ENCODE measurements around the gene GPR149. TPM values are rescaled to one million over a fixed set of nuclear protein-coding genes. Genes with fewer than 3 reads are reported as not detected.

The GPR149 gene
- total and polyA plus RNA-seq, 2 of the 8 experiments (the other 6 are each of a cell fraction or from before 2014, with no cell fraction given) = not detected

GRCh38 chr3:154431043-154431442 lies 1.1 kb upstream of the GPR149 start:
- H4K91ac ChIP-seq (replicated peaks; ENCODE audit: insufficient read length, low read length) = no peak overlapping the region
- peaks cover 0 to 2% of the 10 kb centered on the region in 2 experiments for H4K20me1 ChIP-seq (replicated peaks in 1 of 2; ENCODE audit: control insufficient read depth in 1 of 2, insufficient read depth in 2 of 2, low read length in 2 of 2)
- H2BK120ac ChIP-seq (replicated peaks; ENCODE audit: low read depth, low read length) = no peak overlapping the region
- H2AK5ac ChIP-seq (ENCODE audit: low read depth, low read length) = no peak overlapping the region
- no peak overlapping the region for H2BK5ac ChIP-seq (ENCODE audit: low read depth, low read length)
- H3K27ac ChIP-seq (ENCODE audit: low read depth, low read length) = no peak overlapping the region
- H2BK20ac ChIP-seq (ENCODE audit: low read length) = no peak overlapping the region
- FAIRE-seq = no peak
- no peaks in the 10 kb centered on the region for H3K79me1 ChIP-seq (ENCODE audit: low read depth, low read length)
- no peak overlapping the region for H3K23ac ChIP-seq (ENCODE audit: insufficient read length)
- ChIA-PET POLR2A (ENCODE audit: partially characterized antibody) (no interaction called here), CTCF (ENCODE audit: partially characterized antibody) (no interaction called here)
- 86 to 91% methylated on average over 1 to 2 of the region's 2 CpGs for WGBS, 2 experiments (ENCODE audit: extremely low coverage in 1 of 2, insufficient coverage in 1 of 2, insufficient read length in 1 of 2, insufficient replicate concordance in 2 of 2, low coverage in 1 of 2, low lambda C conversion rate in 2 of 2, missing lambda C conversion rate in 1 of 2)
- H3K23me2 ChIP-seq (ENCODE audit: low read depth, low read length) = peaks cover 16% of the 10 kb centered on the region
- H4K8ac ChIP-seq (ENCODE audit: extremely low read depth, insufficient read depth, low read length) = no peak overlapping the region
- H3K9ac ChIP-seq (replicated peaks in 1 of 4; ENCODE audit: extremely low read depth in 1 of 4, low read depth in 3 of 4, low read length in 3 of 4) = no peak overlapping the region
- DNase-seq (ENCODE audit: low read depth in 1 of 2, low spot score in 2 of 2) = no peak
- H3K9me3 ChIP-seq (ENCODE audit: insufficient read depth in 2 of 2, low read depth in 1 of 2, low read length in 1 of 2) = no peaks in the 10 kb centered on the region
- no peak overlapping the region for H3K18ac ChIP-seq (ENCODE audit: extremely low read depth, low read length)
- H3K27me3 ChIP-seq (replicated peaks in 1 of 4; ENCODE audit: control insufficient read depth in 3 of 4, extremely low read depth in 1 of 4, insufficient read depth in 3 of 4, low read length in 3 of 4) = peaks cover 10 to 32% (median 26%) of the 10 kb centered on the region in 4 experiments
- no peak overlapping the region for H3K56ac ChIP-seq (replicated peaks; ENCODE audit: insufficient read length, low read depth, low read length)
- H3K36me3 ChIP-seq (ENCODE audit: control insufficient read depth in 2 of 4, insufficient read depth in 4 of 4, low read length in 3 of 4) = no peaks in the 10 kb centered on the region
- no peak overlapping the region for H2BK15ac ChIP-seq (ENCODE audit: low read length)
- H3K14ac ChIP-seq (ENCODE audit: insufficient read length) = no peak overlapping the region
- H3K4me3 ChIP-seq (ENCODE audit: extremely low read depth in 1 of 4, insufficient read depth in 2 of 4, low read depth in 3 of 4, low read length in 4 of 4) = no peak overlapping the region
- no peak overlapping the region for H4K5ac ChIP-seq (ENCODE audit: insufficient read length, low read depth, low read length)
- no peak overlapping the region for H2BK12ac ChIP-seq (ENCODE audit: low read depth, low read length)
- no peak overlapping the region for H3K4ac ChIP-seq (replicated peaks; ENCODE audit: insufficient read length, low read depth, low read length)
- H3K4me2 ChIP-seq (ENCODE audit: insufficient read depth in 1 of 2, low read depth in 2 of 2, low read length in 2 of 2) = no peak overlapping the region
- peaks cover 3 to 6% (median 5%) of the 10 kb centered on the region in 4 experiments; a peak in 6 of 7 replicates for H3K4me1 ChIP-seq (replicated peaks in 1 of 4; ENCODE audit: control insufficient read depth in 3 of 4, insufficient read depth in 4 of 4, low read length in 3 of 4)
- no peaks in the 10 kb centered on the region for H3K79me2 ChIP-seq (ENCODE audit: control insufficient read depth in 1 of 2, insufficient read depth in 2 of 2, low read length in 2 of 2)
- H2AFZ ChIP-seq (ENCODE audit: low read length) = no peak overlapping the region
- TF ChIP-seq RXRA (IDR thresholded peaks at IDR 0.05; ENCODE audit: insufficient read depth, low read depth, low read length) (no peak), SAP30 (IDR thresholded peaks at IDR 0.05; ENCODE audit: insufficient read depth, insufficient replicate concordance, low read length) (no peak), BCL11A (IDR thresholded peaks at IDR 0.05; ENCODE audit: low read depth in 2 of 2, low read length in 2 of 2) (no peak), MAX (IDR thresholded peaks at IDR 0.05) (no peak), SIRT6 (IDR thresholded peaks at IDR 0.05; ENCODE audit: low read length) (no peak), KDM1A (IDR thresholded peaks at IDR 0.05; ENCODE audit: borderline replicate concordance, low read length) (no peak), RAD21 (IDR thresholded peaks at IDR 0.05 in 1 of 2, conservative IDR thresholded peaks at IDR 0.05 in 1 of 2; ENCODE audit: low read depth in 2 of 2, low read length in 2 of 2) (no peak)
- TF ChIP-seq, protein P1, sequence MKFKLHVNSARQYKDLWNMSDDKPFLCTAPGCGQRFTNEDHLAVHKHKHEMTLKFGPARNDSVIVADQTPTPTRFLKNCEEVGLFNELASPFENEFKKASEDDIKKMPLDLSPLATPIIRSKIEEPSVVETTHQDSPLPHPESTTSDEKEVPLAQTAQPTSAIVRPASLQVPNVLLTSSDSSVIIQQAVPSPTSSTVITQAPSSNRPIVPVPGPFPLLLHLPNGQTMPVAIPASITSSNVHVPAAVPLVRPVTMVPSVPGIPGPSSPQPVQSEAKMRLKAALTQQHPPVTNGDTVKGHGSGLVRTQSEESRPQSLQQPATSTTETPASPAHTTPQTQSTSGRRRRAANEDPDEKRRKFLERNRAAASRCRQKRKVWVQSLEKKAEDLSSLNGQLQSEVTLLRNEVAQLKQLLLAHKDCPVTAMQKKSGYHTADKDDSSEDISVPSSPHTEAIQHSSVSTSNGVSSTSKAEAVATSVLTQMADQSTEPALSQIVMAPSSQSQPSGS (IDR thresholded peaks at IDR 0.05; ENCODE audit: low read length) = no peak
- TF ChIP-seq, protein P2, sequence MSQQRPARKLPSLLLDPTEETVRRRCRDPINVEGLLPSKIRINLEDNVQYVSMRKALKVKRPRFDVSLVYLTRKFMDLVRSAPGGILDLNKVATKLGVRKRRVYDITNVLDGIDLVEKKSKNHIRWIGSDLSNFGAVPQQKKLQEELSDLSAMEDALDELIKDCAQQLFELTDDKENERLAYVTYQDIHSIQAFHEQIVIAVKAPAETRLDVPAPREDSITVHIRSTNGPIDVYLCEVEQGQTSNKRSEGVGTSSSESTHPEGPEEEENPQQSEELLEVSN (IDR thresholded peaks at IDR 0.05) = no peak
- TF ChIP-seq, protein P3, sequence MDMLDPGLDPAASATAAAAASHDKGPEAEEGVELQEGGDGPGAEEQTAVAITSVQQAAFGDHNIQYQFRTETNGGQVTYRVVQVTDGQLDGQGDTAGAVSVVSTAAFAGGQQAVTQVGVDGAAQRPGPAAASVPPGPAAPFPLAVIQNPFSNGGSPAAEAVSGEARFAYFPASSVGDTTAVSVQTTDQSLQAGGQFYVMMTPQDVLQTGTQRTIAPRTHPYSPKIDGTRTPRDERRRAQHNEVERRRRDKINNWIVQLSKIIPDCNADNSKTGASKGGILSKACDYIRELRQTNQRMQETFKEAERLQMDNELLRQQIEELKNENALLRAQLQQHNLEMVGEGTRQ (IDR thresholded peaks at IDR 0.05; ENCODE audit: low read length) = no peak

Measured in H1 (cell line).